ENCODE results near the gene ZNF124. TPM values are rescaled to one million over a fixed set of nuclear protein-coding genes. Genes with fewer than 3 reads are reported as not detected.

The ZNF124 gene
- total and polyA plus RNA-seq, 4 donors: 1.1 to 19.7 (median 6.9) TPM

- no peak overlapping the region for H3K9ac ChIP-seq (ENCODE audit: low read depth in 1 of 2, low read length in 2 of 2)
- H3K36me3 ChIP-seq (ENCODE audit: control insufficient read depth in 4 of 4, insufficient read depth in 3 of 4, low read depth in 1 of 4, low read length in 3 of 4): no peaks in the 10 kb centered on the region
- DNase-seq (ENCODE audit: low spot score): no peak
- no peaks in the 10 kb centered on the region for H3K27me3 ChIP-seq (ENCODE audit: control insufficient read depth in 4 of 4, insufficient read depth in 4 of 4, low read length in 3 of 4)
- 52% methylated on average over 5 of the region's 5 CpGs for WGBS
- peaks cover 0 to 24% (median 17%) of the 10 kb centered on the region in 4 donors for H3K4me1 ChIP-seq (ENCODE audit: control insufficient read depth in 4 of 4, insufficient read depth in 4 of 4, low read length in 3 of 4)
- H3K9me3 ChIP-seq (ENCODE audit: control insufficient read depth in 4 of 4, low read length in 3 of 4): no peaks in the 10 kb centered on the region
- no peak overlapping the region for H3K27ac ChIP-seq (ENCODE audit: low read depth in 1 of 2, low read length in 2 of 2)
- no peak overlapping the region for H3K4me3 ChIP-seq (ENCODE audit: low read depth in 1 of 3, low read length in 3 of 3)
- no peak for TF ChIP-seq YY1 (IDR thresholded peaks at IDR 0.05)
- TF ChIP-seq RAD21 (IDR thresholded peaks at IDR 0.05): no peak
- TF ChIP-seq GABPA (IDR thresholded peaks at IDR 0.05 in 1 of 2, conservative IDR thresholded peaks at IDR 0.05 in 1 of 2): no peak
- TF ChIP-seq RXRA (IDR thresholded peaks at IDR 0.05): no peak
- TF ChIP-seq FOXA2 (IDR thresholded peaks at IDR 0.05): no peak
- TF ChIP-seq TAF1 (conservative IDR thresholded peaks at IDR 0.05): no peak
- TF ChIP-seq SP1 (IDR thresholded peaks at IDR 0.05): no peak
- TF ChIP-seq HNF4G (IDR thresholded peaks at IDR 0.05): no peak
- no peak for TF ChIP-seq CTCF (IDR thresholded peaks at IDR 0.05; ENCODE audit: low read depth, low read length, missing input control)
- no peak for TF ChIP-seq HNF4A (conservative IDR thresholded peaks at IDR 0.05)
- TF ChIP-seq REST (IDR thresholded peaks at IDR 0.05): no peak
- TF ChIP-seq ATF3 (IDR thresholded peaks at IDR 0.05): no peak
- no peak for TF ChIP-seq NR2F2 (IDR thresholded peaks at IDR 0.05)
- TF ChIP-seq FOXA1 (IDR thresholded peaks at IDR 0.05): no peak
- TF ChIP-seq ZBTB33 (IDR thresholded peaks at IDR 0.05): no peak
- no peak for TF ChIP-seq EGR1 (IDR thresholded peaks at IDR 0.05; ENCODE audit: low read depth in 2 of 2)
- TF ChIP-seq MAX (IDR thresholded peaks at IDR 0.05): no peak
- no peak for TF ChIP-seq JUND (IDR thresholded peaks at IDR 0.05)
Measured at GRCh38 chr1:247113733-247114271, 58.0 kb downstream of the ZNF124 start.

Data from liver (tissue), 9 donors.